Measurements from ENCODE around the gene CTLA4. TPM values are rescaled to one million over a fixed set of nuclear protein-coding genes. Genes with fewer than 3 reads are reported as not detected.

Gene CTLA4
- total RNA-seq, 1 donor from 2014 or later: 0.65 TPM

DNA sequence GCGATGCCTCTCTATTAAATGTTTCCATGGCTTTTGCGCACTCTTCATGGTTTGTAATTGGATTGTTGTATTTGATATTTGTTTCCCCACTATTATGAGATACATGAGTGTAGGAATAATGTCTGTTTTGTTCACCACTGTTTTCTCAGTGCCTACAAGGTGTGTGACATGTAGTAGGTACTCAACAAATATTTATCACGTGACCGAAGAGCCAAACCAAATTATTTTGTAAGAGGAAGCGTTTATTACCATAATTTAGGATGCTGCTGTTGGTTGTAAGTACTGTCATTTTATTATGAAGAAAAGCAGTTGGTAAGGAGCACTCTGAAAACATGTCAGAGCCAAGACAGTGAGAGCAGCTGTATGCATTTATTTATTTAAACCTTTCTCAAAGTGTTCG, 32.2 kb upstream of the CTLA4 start:
- no peaks in the 10 kb centered on the region for H3K27me3 Mint-ChIP-seq (ENCODE audit: low read depth)
- DNase-seq (ENCODE audit: low read depth, low spot score): no peak
- H3K27ac Mint-ChIP-seq (ENCODE audit: unreplicated experiment): no peak overlapping the region
- peaks cover 3% of the 10 kb centered on the region for H3K9me3 Mint-ChIP-seq
- H3K4me3 Mint-ChIP-seq: no peak overlapping the region
- TF ChIP-seq, protein P1, sequence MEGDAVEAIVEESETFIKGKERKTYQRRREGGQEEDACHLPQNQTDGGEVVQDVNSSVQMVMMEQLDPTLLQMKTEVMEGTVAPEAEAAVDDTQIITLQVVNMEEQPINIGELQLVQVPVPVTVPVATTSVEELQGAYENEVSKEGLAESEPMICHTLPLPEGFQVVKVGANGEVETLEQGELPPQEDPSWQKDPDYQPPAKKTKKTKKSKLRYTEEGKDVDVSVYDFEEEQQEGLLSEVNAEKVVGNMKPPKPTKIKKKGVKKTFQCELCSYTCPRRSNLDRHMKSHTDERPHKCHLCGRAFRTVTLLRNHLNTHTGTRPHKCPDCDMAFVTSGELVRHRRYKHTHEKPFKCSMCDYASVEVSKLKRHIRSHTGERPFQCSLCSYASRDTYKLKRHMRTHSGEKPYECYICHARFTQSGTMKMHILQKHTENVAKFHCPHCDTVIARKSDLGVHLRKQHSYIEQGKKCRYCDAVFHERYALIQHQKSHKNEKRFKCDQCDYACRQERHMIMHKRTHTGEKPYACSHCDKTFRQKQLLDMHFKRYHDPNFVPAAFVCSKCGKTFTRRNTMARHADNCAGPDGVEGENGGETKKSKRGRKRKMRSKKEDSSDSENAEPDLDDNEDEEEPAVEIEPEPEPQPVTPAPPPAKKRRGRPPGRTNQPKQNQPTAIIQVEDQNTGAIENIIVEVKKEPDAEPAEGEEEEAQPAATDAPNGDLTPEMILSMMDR (conservative IDR thresholded peaks at IDR 0.05): no peak
- no peaks in the 10 kb centered on the region for H3K4me1 Mint-ChIP-seq
- no peaks in the 10 kb centered on the region for H3K36me3 Mint-ChIP-seq (ENCODE audit: low read depth)

DNA sequence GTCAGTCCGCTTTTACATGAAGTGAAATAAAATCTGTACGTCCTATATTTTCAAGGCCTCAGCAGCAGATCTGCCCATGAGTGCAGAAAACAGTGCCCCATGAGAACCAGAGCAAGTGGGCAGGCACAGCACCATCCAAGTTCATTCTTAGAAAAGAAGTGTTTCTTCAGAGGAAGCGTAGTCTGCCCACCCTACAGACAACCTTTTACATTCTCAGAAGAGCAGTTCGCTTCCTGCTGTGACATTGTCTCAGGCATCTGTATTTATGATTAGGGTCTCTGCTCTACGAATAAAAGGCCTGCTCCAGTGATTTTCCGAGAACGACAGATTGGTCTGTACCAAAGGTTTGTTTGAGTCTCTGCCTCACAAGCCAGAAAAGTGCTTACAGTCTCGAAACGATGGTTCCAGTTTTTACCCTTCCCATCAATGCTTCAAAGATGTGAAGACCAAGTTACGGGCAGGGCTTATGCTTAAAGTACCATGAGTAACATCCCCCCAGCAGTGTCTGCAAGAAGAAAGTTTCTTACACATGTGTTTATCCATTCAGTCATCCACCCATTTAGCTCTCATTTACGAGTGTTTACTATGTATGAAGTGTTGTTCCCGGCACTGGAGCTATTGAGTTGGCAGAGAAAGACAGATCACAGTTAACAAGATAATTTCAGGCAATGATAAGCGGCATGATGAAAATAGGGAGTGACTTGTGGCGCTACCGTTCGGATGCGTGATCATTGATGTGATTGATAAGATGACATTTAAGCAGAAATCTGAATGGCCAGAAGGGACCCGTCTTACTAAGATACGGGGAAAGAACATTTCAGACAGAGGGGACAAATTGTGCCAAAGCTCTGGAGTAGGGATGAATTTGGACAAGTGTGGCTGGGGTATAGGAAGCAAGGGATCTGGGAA, 31.4 kb upstream of the CTLA4 start:
- H3K27me3 Mint-ChIP-seq (ENCODE audit: low read depth): no peaks in the 10 kb centered on the region
- no peak overlapping the region for H3K4me3 Mint-ChIP-seq
- no peak for DNase-seq (ENCODE audit: low read depth, low spot score)
- H3K27ac Mint-ChIP-seq (ENCODE audit: unreplicated experiment): no peak overlapping the region
- no peaks in the 10 kb centered on the region for H3K4me1 Mint-ChIP-seq
- TF ChIP-seq, protein P1 (conservative IDR thresholded peaks at IDR 0.05): no peak
- H3K36me3 Mint-ChIP-seq (ENCODE audit: low read depth): no peaks in the 10 kb centered on the region
- peaks cover 3% of the 10 kb centered on the region for H3K9me3 Mint-ChIP-seq

DNA sequence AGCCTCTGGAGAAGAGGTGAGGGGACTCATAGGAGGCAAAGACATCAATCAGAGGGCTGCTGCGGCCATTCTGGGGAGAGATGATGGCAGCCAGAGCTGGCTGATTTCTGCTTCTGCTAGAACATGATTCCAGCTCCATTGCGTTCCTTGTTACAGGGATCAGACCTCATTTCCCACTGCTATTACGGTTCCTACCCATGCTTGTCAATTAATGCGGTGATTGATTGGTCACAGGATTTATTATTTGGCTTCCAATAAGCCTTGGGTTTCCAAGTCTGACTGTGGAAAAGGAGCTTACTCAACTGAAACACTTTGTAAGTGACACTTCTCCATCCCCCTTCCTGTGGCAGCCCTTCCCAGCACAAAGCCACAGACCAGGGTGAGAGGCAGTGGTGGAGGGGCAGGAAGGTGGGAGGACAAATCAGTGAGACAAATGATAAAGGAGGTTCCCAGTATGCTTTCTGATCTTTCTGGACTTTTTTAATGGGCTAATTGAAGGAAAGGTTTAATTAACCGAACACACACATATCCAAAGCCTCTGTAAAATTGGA, 26.8 kb upstream of the CTLA4 start:
- H3K4me1 Mint-ChIP-seq: no peaks in the 10 kb centered on the region
- no peak overlapping the region for H3K27ac Mint-ChIP-seq (ENCODE audit: unreplicated experiment)
- TF ChIP-seq, protein P1 (conservative IDR thresholded peaks at IDR 0.05): no peak
- no peaks in the 10 kb centered on the region for H3K27me3 Mint-ChIP-seq (ENCODE audit: low read depth)
- DNase-seq (ENCODE audit: low read depth, low spot score): no peak
- H3K36me3 Mint-ChIP-seq (ENCODE audit: low read depth): no peaks in the 10 kb centered on the region
- H3K9me3 Mint-ChIP-seq: no peaks in the 10 kb centered on the region
- H3K4me3 Mint-ChIP-seq: no peak overlapping the region

DNA sequence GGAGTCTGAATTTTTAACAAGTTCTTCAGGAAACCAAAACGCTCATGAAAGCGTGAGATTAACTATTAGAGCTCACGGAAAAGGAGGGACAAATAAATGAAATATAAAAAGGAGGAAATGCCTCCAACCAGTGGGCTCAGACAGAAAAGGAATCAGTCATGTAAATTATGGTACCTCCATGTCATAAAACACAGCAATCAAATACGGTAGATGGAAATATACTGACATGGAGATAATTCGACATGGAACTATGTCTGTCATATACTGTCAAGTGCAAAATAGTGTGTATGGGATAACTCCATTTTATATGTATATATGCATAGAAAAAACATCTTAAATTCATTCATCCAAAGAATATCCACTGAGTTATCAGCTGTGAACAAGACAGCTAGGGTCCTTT, 25.9 kb upstream of the CTLA4 start:
- TF ChIP-seq, protein P1 (conservative IDR thresholded peaks at IDR 0.05): no peak
- no peaks in the 10 kb centered on the region for H3K27me3 Mint-ChIP-seq (ENCODE audit: low read depth)
- H3K36me3 Mint-ChIP-seq (ENCODE audit: low read depth): no peaks in the 10 kb centered on the region
- no peaks in the 10 kb centered on the region for H3K9me3 Mint-ChIP-seq
- no peaks in the 10 kb centered on the region for H3K4me1 Mint-ChIP-seq
- no peak overlapping the region for H3K27ac Mint-ChIP-seq (ENCODE audit: unreplicated experiment)
- no peak overlapping the region for H3K4me3 Mint-ChIP-seq
- no peak for DNase-seq (ENCODE audit: low read depth, low spot score)

DNA sequence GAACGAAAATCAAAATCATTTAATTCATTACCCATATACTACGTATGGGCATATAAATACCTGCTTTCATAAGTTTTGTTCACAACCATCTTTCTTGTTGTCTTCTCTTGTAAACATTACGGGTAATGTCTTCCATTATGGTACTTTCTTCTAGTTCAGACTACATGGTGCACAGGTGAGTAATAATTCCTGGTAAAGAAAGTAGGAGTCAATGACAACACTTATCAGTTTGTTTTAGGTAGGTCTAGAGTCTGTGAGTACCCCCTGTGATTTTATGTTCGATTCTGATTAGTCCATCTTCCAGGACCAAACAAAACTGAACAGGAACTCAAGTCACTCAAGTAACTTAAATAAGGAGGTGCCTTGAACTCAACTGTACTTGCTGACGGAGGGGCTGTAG, 25.2 kb upstream of the CTLA4 start:
- Mint-ChIP-seq H3K4me3 (no peak overlapping the region), H3K9me3 (no peaks in the 10 kb centered on the region), H3K36me3 (ENCODE audit: low read depth) (no peaks in the 10 kb centered on the region), H3K27me3 (ENCODE audit: low read depth) (no peaks in the 10 kb centered on the region), H3K27ac (ENCODE audit: unreplicated experiment) (no peak overlapping the region), H3K4me1 (no peaks in the 10 kb centered on the region)
- no peak for DNase-seq (ENCODE audit: low read depth, low spot score)
- TF ChIP-seq, protein P1 (conservative IDR thresholded peaks at IDR 0.05): no peak

Measured in neural crest cell (in vitro differentiated cells).